GM18907 (cell line): ENCODE measurements around the gene INPP4A.
A peak's percentile ranks its signal among the peaks of the same experiment; 100 is the strongest.

Experiments used
- ATAC-seq: cut with Tn5 transposase; IDR thresholded peaks from one replicate; pipeline ENCODE4 v1.9.1; 2021; ENCODE audit warnings: mild to moderate bottlenecking, moderate library complexity; ENCODE audit not compliant: unreplicated experiment

Gene INPP4A

DNA sequence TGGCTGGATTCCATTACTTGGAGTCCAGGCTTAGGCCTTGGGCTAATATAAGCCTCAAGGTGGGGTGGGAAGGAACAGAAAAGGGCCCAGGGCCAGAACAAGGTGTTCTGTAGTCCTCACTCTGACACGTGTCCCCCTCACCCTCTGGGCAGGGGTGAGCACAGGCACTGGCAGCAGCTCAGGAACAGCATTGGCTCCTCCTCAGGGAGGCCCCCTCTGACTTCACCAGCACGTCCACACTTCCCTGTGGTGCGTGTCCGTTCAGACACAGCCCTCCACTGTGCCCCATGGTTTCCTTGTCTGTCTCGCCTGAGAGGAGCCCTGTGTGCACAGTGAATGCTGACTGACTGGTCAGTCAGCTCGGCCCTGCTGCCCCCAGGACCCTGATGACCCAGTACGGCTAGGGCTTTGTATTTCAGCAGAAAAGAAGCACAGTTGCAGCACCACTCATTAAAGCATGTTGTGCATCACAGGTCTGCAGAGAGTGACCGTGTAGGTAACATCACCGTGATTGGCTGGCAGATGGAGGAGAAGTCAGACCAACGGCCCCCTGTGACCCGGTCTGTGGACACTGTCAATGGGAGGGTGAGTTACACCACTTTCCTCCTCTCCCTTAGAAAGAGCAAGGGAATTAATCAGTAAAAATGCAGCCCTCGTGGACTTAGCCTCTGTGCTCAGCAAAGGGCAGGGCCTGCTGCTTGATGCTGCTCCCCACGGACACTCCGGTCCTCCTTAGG, 92.9 kb downstream of the INPP4A start:
- no peak for ATAC-seq

- ATAC-seq, result no peak
These were observed 93.8 kb downstream of the INPP4A start for GRCh38 chr2:98538280-98539041.

DNA sequence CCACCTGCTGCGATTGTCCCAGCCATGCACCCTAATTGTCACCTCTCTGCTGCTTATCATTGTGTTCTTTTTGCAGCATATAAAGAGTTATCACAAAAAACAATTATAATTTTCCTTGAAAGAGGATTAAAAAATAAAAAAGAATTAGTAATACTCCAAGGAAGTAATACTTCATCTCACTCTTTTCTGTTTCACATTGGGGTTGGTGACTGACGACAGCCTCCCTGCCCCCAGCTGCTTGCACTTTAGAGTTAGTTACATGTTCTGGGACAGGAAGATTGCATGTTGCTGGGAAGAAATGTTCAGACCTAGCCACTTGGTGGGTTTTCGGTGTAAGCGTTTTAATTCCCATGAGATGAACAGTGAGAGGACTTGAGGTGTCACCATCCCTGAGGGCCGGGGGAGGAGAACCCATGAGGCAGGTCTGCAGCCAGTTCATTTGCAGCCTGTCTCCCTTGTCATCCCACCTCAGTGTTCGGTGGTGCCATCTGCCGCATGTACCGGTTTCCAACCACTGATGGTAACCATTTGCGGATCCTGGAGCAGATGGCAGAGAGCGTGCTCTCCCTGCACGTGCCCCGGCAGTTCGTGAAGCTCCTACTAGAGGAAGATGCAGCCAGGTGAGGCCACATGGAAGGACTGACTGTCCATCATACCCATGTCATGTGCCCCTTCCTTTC, 94.5 kb downstream of the INPP4A start:
- ATAC-seq, result no peak

DNA sequence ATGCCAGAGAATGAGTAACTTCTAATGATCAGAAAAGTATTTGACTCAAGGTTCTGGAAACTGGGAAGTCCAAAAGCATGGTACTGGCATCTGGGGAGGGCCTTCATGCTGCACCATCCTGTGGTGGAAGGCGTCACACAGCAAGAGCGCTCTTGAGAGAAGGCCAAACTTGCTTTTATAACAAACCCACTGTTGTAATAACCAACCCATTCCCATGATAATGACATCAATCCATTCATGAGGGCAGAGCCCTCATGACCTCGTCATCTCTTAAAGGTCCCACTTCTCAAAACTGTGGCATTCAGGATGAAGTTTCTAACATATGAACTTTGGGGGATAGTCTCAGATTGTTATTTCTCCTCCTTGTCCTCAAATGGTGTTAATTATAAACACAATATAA, 95.9 kb downstream of the INPP4A start:
- ATAC-seq, result no peak

GRCh38 chr2:98541489-98541888, 96.8 kb downstream of the INPP4A start:
- no peak for ATAC-seq

GRCh38 chr2:98541906-98542305, 97.2 kb downstream of the INPP4A start:
- ATAC-seq, result no peak

DNA sequence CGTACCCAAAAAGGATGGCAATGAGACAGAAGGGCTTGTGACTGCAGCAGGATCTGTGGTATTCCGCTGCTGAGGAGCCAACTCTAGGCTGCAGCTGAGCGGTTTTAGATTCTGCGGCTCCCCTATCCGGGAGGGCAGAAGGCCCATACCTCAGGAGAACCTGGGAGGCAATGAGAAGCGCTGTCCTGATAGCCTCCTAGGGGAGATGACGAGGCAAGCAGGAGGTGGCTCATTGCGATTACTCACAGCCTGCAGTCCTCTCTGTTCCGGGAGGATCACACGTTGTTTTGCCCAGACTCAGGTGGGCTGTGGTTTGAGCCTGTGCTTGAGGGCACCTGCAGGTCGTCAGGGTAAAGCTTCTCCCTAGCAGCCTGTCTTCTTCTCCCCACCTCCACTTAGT, 98.6 kb downstream of the INPP4A start:
- no peak for ATAC-seq

DNA sequence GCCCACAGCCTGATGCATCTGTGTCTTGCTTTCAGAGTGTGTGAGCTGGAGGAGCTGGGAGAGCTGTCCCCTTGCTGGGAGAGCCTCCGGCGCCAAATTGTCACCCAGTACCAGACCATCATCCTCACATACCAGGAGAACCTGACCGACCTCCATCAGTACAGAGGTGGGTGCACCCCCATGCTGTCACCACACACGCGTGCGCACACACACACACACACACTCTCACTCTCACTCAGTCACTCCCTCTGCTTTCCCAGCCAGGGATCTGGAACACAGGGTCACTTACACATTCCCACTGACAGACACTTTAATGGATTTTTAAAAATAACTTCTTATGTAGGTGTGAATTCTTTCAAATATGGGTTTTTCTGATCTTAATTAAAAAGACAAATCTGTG, 99.2 kb downstream of the INPP4A start:
- ATAC-seq, result no peak

GRCh38 chr2:98545591-98545990, 100.9 kb downstream of the INPP4A start:
- no peak for ATAC-seq

DNA sequence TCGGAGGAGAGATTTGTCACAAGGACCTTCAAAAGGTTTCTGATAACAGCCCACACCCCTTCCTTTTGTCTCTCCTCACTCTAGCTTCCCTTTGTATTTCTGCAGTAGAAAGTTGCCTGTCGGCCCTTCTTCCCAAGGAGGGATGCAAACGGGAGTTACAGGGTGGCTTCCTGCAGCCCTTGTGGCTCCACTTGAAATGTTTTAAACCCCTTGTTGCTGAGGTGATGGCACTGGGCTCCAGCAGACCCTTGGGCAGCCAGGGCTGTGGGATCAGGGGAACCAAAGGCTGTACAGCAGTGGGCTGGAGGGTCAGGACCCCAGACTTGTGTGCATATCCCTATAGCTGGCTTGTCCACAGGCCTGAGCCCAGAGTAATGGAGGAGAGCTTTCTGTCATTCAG, 101.5 kb downstream of the INPP4A start:
- no peak for ATAC-seq

GRCh38 chr2:98547092-98547790, 102.6 kb downstream of the INPP4A start:
- ATAC-seq, result no peak

- ATAC-seq, result peak; percentile 53
These were observed 104.5 kb downstream of the INPP4A start for GRCh38 chr2:98548920-98549818.

DNA sequence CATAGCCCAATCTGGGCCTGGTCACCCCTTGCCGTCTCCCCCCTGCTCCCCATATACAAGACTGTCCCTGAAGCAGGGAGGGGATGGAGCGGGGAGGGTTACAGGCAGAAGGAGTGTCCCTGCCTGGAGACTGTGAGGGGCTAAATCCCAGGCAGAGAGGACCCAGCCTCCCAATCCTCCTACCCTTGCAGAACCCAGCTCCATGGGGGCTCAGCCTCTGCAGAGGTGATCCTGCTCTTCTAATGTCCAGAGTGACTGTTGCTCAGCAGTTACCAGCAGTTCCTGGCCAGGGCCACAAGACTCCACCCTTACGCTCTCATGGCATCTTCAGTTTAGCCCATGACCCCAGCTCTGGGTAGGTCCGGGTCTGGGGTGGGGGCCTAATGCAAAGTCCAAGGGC, 105.5 kb downstream of the INPP4A start:
- no peak for ATAC-seq

DNA sequence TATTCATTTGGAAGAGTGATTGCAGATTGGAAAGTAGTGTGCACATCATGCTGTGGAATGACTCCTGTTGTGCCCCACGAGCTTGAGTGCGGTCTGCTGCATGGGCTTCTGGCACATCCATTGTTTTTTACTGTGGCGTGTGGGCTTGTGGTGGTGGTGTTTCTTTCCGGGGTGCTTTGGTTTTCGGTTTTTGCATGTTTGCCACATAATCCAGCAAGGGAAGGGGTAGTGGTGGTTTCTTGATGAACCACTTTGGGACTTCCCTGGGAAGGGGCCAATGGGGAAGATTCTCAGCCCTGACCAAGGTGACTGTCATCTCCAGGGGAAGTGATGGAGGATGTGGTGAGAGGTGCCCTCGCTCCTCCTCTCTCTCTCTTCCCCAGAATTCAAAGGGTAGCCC, 106.7 kb downstream of the INPP4A start:
- no peak for ATAC-seq

- ATAC-seq, result no peak
These were observed 108.0 kb downstream of the INPP4A start for GRCh38 chr2:98552499-98553179.

DNA sequence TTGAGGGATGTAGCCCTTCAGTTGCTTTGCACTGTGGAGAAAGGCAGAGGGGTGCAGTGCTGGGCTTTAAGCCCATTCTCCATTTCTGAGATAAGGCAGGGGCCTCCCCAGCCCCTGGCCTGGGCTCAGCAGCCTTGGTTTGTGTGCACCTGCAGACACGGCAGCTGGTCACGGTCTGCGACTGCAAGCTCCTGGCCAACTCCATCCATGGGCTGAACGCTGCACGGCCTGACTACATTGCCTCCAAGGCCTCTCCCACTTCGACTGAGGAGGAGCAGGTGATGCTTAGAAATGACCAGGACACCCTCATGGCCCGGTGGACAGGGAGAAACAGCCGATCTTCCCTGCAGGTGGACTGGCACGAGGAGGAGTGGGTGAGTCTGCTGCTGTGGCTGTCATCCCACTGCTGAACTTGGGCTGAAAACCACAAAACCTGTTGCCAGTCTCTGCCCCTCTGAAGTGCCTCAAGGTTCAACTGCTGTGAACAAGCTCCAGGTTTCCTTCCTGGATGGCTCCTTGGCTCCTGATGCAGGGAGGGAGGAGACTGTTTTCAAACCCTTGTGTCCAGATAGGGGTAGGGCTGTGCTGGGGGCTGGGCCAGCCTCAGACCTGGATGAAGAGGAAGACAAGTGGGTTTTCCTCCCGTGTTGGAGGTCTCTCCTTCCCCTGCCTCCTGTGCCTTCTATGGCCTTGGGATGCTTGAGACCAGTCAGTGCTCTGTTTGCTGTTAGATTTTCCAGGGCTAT, 109.6 kb downstream of the INPP4A start:
- no peak for ATAC-seq

DNA sequence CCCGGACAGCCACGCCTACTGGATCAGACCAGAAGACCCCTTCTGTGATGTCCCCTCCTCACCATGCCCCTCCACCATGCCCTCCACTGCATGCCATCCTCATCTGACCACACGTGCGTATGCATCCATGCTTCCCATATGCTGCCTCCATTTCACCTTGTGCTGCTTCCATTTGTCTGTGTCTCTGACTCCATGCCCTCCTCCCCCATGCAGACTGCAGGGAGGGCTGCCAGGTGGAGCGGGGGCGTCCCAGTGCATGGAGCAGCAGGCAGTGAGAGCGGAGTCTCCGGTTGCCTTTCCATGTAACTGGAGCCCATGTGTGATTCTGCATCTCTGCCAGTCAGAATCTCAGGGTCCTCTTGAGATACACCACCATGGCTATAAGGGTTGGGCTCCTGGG, 111.0 kb downstream of the INPP4A start:
- ATAC-seq, result no peak

DNA sequence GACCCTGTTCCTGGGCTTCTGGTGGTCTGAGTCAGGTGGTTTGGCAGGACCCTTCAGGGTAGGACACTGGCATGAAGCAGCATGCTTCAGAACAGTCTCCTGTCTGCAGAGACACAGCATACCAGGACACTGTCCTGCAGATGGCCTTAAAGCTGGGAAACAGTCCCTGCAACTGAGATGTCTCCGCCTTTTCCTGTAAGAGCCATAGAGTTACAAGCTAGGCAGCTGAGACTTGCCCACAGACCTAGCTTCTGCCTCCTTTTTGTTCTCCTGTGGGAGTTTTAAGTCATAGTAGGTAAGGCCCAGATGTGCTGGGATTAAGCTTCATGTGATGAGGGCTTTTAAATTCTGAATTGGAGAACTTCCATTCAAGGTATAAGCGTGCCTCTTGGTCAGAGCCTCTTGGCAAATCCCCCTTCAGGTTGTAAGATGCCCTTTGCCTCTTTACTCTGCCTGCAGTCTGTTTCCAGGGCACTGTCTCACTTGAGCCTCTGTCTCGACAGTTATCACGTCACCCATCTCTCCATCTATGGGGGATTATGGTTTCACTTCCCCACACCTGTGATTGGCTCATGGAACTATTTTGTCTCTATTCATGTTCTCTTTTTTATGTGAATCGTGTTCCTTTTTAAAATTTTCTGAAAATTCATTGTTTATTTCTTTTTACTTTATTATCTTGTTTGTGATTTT, 111.8 kb downstream of the INPP4A start:
- ATAC-seq, result peak; percentile 71
